Epithelial cell of prostate (primary cell): ENCODE results near the gene PGK2.
"Not testable (repeated sequence)": the region's sequence is repeated elsewhere in the genome, so short reads cannot be mapped to it uniquely, and the experiment has no call there.

ENCODE experiments used
- DNase-seq: peaks from one replicate; pipeline ENCODE4 v3.0.0-alpha.2; 2011; ENCODE audit warnings: low read depth, low spot score
- H3K27ac ChIP-seq: fragments of 450-650 bp; 2 replicates; pipeline ENCODE4 v1.5.1; 2017; ENCODE audit warnings: mild to moderate bottlenecking

The PGK2 gene

DNA sequence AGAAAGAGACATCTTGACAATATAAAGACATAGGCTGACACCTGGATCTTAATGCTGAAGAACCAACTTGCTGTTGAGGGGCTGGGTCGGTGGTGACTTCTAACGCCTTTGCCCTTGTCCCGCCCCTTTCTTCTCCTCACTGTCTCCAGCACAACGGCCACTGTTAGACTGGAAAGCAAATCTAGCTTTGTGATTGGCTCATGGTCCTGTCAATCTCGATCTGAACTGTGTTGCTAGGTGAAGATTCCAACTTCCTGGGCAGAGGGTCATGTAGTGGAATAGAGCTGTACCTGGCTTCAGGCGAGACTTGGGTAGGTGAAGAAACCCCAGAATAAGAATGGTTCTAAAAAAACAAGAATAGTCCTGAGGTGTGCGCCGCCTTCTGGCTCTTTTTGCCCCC, at the start of gene PGK2:
PGK2 (minus strand) TSS at position 110 of the 400 bp plus-strand sequence; CDS start at position 12, 98 bp downstream.
- no peak within 1 kb of the TSS for H3K27ac ChIP-seq
- no peak for DNase-seq

DNA sequence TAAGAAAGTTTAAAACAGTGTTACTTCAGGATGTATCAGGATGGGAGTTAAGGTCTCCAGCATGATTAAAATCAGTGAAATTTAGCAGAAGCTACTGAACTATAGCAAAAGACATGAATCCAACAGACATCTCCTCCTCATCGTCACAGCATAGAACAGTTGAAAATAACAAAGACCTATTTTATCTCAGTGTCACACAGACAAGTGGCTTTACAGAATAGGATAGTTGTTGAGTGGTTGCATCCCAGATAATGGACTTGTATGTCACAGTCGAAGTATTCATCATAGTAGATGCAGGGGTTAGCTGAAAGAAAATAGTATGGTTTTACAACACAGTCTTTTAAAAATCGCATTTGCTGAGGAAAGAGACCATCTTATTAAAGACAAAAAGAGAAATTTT, 48.1 kb upstream of the PGK2 start:
- H3K27ac ChIP-seq: no peak overlapping the region
- no peak for DNase-seq

GRCh38 chr6:49833386-49833785, 46.3 kb upstream of the PGK2 start:
- no peak overlapping the region for H3K27ac ChIP-seq
- DNase-seq: no peak

DNA sequence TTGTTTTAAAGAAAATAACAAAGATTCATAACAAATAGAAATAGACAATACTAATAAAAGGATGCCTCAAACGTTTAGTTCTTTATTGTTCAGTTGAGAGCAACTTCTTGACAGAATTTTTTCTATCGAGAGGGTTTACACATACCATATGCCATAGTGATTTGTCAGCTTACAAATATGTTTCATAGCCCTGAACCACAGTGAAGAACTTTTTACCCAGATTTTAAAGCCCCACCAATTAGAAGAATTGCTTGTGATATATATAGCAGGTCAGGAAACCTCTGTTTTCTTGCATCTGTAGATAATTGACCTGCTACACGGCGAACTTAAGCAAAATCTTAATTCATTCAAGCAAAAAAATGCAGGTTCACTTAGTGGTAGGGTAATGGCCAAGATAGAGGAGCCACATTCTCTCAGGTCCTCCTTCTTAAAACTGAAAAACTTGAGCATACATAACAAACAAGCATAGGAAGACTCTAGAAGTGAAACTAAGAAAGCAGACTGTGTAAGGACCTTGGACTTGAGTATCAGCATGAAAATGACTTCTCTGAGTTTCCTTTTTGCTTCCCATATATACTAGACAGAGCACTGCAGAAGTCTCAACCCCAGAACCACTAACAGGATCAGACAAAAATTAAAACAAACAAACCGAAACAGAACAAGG, 39.8 kb upstream of the PGK2 start:
- H3K27ac ChIP-seq: no peak overlapping the region
- no peak for DNase-seq

- H3K27ac ChIP-seq: no peak overlapping the region
- no peak for DNase-seq
These were observed 28.1 kb upstream of the PGK2 start for GRCh38 chr6:49815166-49815565.

GRCh38 chr6:49813248-49813647, 26.2 kb upstream of the PGK2 start:
- no peak overlapping the region for H3K27ac ChIP-seq
- DNase-seq: no peak

DNA sequence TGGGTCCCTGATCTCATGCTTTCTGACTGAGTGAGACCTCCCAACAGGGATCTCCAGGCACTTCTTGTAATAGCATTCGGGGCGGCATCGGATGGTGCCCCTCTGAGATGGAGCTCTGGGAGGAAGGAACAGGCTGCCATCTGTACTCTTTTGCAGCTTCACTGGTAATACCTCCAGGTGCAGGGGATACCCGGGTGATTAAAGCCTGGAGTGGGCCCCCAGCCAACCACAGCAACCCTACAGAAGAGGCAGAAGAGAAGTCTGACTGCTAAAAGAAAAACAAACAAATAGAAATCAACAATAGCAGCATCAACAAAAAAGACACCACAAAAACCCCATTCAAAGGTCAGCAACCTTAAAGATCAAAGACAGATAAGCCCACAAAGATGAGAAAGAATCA, 19.1 kb upstream of the PGK2 start:
- no peak overlapping the region for H3K27ac ChIP-seq
- no peak for DNase-seq

- DNase-seq: no peak
- H3K27ac ChIP-seq: no peak overlapping the region
These were observed 18.2 kb upstream of the PGK2 start for GRCh38 chr6:49805246-49805645.

DNA sequence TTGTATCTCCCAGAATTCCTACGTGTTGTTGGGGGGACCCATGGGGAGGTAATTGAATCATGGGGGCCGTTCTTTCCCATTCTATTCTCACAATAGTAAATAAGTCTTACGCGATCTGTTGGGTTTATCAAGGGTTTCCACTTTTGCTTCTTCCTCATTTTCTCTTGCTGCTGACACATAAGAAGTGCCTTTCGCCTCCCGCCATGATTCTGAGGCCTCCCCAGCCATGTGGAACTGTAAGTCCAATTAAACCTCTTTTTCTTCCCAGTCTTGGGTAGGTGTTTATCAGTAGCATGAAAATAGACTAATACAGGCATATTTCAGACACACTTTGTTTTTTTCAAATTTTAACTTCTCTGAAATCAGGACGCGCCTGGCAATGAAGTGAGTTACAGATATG, 14.4 kb upstream of the PGK2 start:
- no peak overlapping the region for H3K27ac ChIP-seq
- no peak for DNase-seq

DNA sequence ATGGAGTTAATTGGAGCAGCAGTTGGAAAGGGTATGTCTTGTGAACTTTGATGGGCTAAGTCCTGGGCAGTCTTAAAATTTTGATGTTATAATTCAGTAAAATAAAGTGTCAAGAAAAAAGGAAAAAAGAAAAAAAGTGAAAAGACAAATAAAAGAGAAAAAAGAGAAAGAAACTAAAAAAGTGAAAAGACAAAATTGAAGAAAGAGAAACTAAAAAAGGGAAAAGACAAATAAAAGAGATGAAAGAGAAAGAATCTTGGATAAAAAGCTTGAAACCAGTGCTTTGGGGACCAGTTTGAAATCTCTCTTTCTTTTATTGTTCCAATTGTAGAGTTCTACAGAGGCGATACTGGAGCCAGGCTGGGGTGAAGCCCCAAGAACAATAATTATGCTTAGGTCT, 12.0 kb upstream of the PGK2 start:
- no peak overlapping the region for H3K27ac ChIP-seq
- no peak for DNase-seq

DNA sequence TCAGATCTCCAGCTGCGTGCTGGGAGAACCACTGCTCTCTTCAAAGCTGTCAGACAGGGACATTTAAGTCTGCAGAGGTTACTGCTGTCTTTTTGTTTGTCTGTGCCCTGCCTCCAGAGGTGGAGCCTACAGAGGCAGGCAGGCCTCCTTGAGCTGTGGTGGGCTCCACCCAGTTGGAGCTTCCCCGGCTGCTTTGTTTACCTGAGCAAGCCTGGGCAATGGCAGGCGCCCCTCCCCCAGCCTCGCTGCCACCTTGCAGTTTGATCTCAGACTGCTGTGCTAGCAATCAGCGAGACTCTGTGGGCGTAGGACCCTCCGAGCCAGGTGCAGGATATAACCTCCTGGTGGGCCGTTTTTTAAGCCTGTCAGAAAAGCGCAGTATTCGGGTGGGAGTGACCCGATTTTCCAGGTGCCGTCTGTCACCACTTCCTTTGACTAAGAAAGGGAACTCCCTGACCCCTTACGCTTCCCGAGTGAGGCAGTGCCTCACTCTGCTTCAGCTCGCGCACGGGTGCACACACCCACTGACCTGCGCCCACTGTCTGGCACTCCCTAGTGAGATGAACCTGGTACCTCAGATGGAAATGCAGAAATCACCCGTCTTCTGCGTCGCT, 9.9 kb upstream of the PGK2 start:
- H3K27ac ChIP-seq, DNase-seq: not testable (repeated sequence)

DNA sequence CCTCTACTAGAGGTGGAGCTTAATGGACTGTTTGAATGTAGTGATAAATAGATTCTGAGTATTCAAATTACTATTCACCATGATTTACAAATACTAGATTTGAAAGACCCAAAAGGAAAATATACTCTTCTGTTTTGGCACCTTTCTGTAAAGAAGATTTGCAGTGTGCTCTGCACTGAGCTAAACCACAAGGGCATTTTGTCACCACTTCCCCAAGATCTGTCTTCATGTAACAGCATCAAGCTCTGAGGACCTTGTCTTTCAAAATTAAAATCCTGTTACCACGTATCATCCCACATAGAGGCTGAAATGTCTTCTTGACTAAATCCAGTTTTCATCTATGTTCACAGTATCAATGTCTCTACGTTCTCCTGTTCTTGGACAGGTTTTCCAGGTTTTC, 3.3 kb upstream of the PGK2 start:
- H3K27ac ChIP-seq: no peak overlapping the region
- no peak for DNase-seq

DNA sequence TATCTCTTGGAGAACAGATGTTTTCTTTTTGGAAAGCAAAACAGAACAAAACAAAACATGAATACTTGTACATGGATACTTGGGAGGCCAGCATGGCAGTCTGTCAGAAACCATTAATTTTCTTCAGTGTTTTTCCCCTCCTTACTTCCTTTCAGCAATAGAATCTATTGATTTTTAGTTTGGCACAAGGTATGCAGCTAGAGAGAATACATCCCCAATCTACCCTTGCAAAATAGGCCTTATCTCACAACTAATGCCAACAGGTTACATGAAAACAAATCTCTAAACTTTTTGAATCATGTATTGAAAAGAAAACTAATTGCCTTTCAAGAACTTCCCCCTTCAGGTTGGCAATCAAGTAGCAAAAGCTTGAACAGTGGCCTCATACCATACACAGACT, 2.8 kb downstream of the PGK2 start:
- DNase-seq: no peak

GRCh38 chr6:49782725-49783124, 4.4 kb downstream of the PGK2 start:
- no peak for DNase-seq
- no peak overlapping the region for H3K27ac ChIP-seq

More for the DNA sequence above, 2.8 kb downstream of the PGK2 start:
- no peak overlapping the region for H3K27ac ChIP-seq

DNA sequence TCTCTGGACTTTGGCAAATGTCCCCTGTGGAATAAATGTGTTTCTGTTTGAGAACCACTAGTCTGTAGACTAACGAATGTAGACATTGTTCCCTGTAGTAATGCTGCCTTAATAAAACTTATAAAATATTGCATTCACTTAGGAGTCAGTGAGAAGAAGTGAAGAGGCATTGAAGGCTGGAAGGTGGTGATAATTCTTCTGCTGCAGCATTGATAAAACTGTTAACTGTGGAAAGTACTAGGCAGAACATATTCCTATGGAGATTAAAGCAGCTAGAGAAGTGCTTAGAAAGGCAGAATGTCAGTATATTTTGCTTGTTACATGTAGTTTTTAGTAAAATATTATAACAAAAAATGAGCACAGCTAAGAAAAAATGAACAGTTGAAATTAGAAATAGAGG, 4.8 kb downstream of the PGK2 start:
- no peak overlapping the region for H3K27ac ChIP-seq
- no peak for DNase-seq

- no peak for DNase-seq
- H3K27ac ChIP-seq: no peak overlapping the region
These were observed 10.6 kb downstream of the PGK2 start for GRCh38 chr6:49776444-49776843.

GRCh38 chr6:49775043-49775442, 12.0 kb downstream of the PGK2 start:
- H3K27ac ChIP-seq: no peak overlapping the region
- no peak for DNase-seq

DNA sequence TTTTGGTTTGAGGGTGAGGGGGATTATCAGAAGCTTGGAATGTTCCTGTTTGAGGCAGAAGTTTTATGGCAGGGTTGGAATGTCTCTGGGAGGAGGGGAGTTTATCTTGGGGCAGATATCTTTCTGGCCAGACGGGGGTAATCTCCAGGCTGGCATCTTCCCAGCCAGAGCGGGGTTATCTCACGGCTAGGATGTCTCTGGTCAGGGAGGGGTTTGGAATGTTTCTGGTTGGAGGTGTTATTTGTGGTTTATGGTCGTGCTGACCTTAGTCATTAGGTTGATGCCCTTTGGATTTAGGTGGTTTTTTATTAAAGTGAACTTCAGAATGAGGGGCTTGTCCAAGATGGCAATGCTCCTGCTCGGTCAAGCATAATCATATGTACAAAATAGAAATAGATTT, 14.8 kb downstream of the PGK2 start:
- H3K27ac ChIP-seq: no peak overlapping the region
- DNase-seq: no peak

GRCh38 chr6:49766762-49767161, 20.3 kb downstream of the PGK2 start:
- no peak for DNase-seq
- H3K27ac ChIP-seq: no peak overlapping the region

DNA sequence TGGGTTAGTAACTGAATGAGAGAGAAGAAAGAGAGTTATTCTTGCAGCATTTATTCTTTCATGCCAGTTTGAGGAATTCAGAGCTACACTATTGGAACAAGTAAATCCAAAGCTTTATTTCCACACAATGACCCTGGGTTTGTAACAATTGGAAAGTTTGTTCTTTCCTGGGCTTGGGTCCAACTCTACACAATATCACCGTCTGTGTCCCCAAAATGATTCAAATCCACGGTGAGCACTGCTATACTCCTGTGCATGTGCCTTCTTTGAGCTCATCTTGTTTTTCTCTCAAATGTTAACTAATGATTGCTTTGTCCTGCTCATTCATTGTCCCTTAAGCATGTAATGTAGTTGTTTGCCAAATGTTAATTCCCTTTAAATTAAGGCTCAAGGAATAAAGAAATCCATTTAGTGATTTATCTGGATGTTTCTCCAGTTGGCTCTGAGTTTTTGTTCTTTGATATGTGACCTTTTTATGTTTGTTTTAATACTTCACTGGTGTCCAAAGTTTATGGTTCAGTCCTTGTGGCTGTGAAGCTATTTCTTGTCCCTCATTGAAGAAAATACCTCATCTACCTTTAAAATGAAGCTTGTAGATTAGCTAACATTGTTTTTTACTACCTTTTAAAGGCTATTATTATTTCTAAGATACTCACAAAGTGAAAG, 22.4 kb downstream of the PGK2 start:
- DNase-seq: no peak
- no peak overlapping the region for H3K27ac ChIP-seq

- no peak within 1 kb of the TSS for H3K27ac ChIP-seq
- peak; percentile 16 for DNase-seq
These were observed 42.8 kb downstream of the PGK2 start, which contains the start of gene CRISP3 for GRCh38 chr6:49744259-49744658. Gene CRISP3 (minus strand): TSS chr6:49744388. CDS start chr6:49744367, 21 bp downstream.

GRCh38 chr6:49743429-49743828, 43.7 kb downstream of the PGK2 start:
- no peak for DNase-seq
- no peak overlapping the region for H3K27ac ChIP-seq
